ENCODE measurements around the gene CXorf49.
"Not testable (repeated sequence)": the region's sequence is repeated elsewhere in the genome, so short reads cannot be mapped to it uniquely, and the experiment has no call there.

The CXorf49 gene

GRCh38 chrX:71718185-71718584 is at the start of gene CXorf49:
Gene CXorf49 (minus strand): TSS chrX:71718285. CDS start chrX:71718151, 134 bp downstream.
- not testable (repeated sequence) for DNase-seq

- not testable (repeated sequence) for DNase-seq
Observed at GRCh38 chrX:71767134-71767533, 49.0 kb upstream of the CXorf49 start.

GRCh38 chrX:71765613-71766012 is 47.5 kb upstream of the CXorf49 start:
- not testable (repeated sequence) for DNase-seq

- not testable (repeated sequence) for DNase-seq
Observed at GRCh38 chrX:71764832-71765231, 46.7 kb upstream of the CXorf49 start.

GRCh38 chrX:71763049-71763448 is 45.0 kb upstream of the CXorf49 start, which contains the start of gene CXorf49B:
Gene CXorf49B (plus strand): TSS chrX:71763349. CDS start chrX:71763424, 75 bp downstream.
- DNase-seq, result not testable (repeated sequence)

GRCh38 chrX:71760688-71761281 is 42.7 kb upstream of the CXorf49 start:
- not testable (repeated sequence) for DNase-seq

GRCh38 chrX:71720289-71720886 is 2.3 kb upstream of the CXorf49 start:
- DNase-seq, result not testable (repeated sequence)

- DNase-seq, result not testable (repeated sequence)
Observed at GRCh38 chrX:71719195-71719594, 1.1 kb upstream of the CXorf49 start.

GRCh38 chrX:71716323-71716722 is 1.8 kb downstream of the CXorf49 start:
- not testable (repeated sequence) for DNase-seq

- not testable (repeated sequence) for DNase-seq
Observed at GRCh38 chrX:71715551-71715950, 2.5 kb downstream of the CXorf49 start.

GRCh38 chrX:71714064-71714463 is 4.0 kb downstream of the CXorf49 start:
- not testable (repeated sequence) for DNase-seq

GRCh38 chrX:71702853-71703252 is 15.2 kb downstream of the CXorf49 start:
- DNase-seq, result not testable (repeated sequence)

- not testable (repeated sequence) for DNase-seq
Observed at GRCh38 chrX:71699023-71699344, 19.1 kb downstream of the CXorf49 start.

- DNase-seq, result not testable (repeated sequence)
Observed at GRCh38 chrX:71698299-71699022, 19.6 kb downstream of the CXorf49 start.

GRCh38 chrX:71697466-71698298 is 20.4 kb downstream of the CXorf49 start:
- not testable (repeated sequence) for DNase-seq

GRCh38 chrX:71696641-71697465 is 21.2 kb downstream of the CXorf49 start:
- not testable (repeated sequence) for DNase-seq

GRCh38 chrX:71679575-71680207 is 38.4 kb downstream of the CXorf49 start:
- no peak for DNase-seq

- not testable (repeated sequence) for DNase-seq
Observed at GRCh38 chrX:71677195-71677594, 40.9 kb downstream of the CXorf49 start.

GRCh38 chrX:71676068-71676795 is 41.9 kb downstream of the CXorf49 start:
- not testable (repeated sequence) for DNase-seq

- DNase-seq, result not testable (repeated sequence)
Observed at GRCh38 chrX:71675636-71676035, 42.4 kb downstream of the CXorf49 start.

GRCh38 chrX:71671938-71672337 is 46.1 kb downstream of the CXorf49 start:
- DNase-seq, result no peak

Measured in stimulated activated naive CD4-positive, alpha-beta T cell treated with Interleukin-2 at 50 U/mL for 16 hours (primary cell).